K562 (cell line): Measurements from ENCODE around the gene LMAN1. TPM values are rescaled to one million over a fixed set of nuclear protein-coding genes. Genes with fewer than 3 reads are reported as not detected.

Experiments
- ATAC-seq: fragments of 200-7000 bp; cut with Tn5 transposase; 3 replicates; pipeline ENCODE4 v1.9.1; 2020; ENCODE audit warnings: moderate library complexity
- BruUV-seq: library from RNA; stranded (reverse); fragments of 400-500 nt; replicated peaks from 2 replicates; lab custom pipeline; 2021; lab: Mats Ljungman, UMichigan
- CTCF ChIA-PET: fragments of 300-600 bp; formaldehyde crosslinking; extraction: SDS; loops from one replicate; lab custom pipeline; 2021; ENCODE audit warnings: low intra/inter-chr PET ratio; lab: Yijun Ruan, JAX
- POLR2A ChIA-PET: fragments of 300-600, 350-650 bp; sonication (Branson Sonifier 250); formaldehyde crosslinking; extraction: SDS; loops from one replicate; lab custom pipeline; 2021; ENCODE audit warnings: antibody characterized with exemption, inconsistent platforms; lab: Yijun Ruan, JAX
- DNase-seq, 4 experiments: peaks; one replicate each; pipeline versions ENCODE4 v3.0.0 to v3.0.0-alpha.2; 2011 to 2018; ENCODE audit warnings: low spot score in 3 of 4, mixed read lengths in 3 of 4; ENCODE audit errors: extremely low read depth in 1 of 4
- FAIRE-seq: peaks from 2 replicates; lab custom pipeline; 2011; peaks lifted over from hg19 to GRCh38; lab: Jason Lieb, UNC
- H2AFZ ChIP-seq: 2 replicates; pipeline ENCODE4 v1.6.0; 2011; ENCODE audit warnings: low read depth, low read length, control low read depth, inconsistent platforms
- H3K27ac ChIP-seq: fragments of 200-600 bp; 3 replicates; pipeline ENCODE4 v1.8.0; 2011; ENCODE audit warnings: low read depth, mild to moderate bottlenecking, control low read depth, inconsistent platforms, low read length, moderate library complexity, mixed read lengths; ENCODE audit errors: extremely low read depth
- H3K27me3 ChIP-seq, 2 experiments: fragments of 300-600 bp in 1 of 2; 2 replicates in 1 of 2; 3 replicates in 1 of 2; pipeline versions ENCODE4 v1.6.0 to v1.8.0; 2011; ENCODE audit warnings: inconsistent platforms in 2 of 2, low read length in 2 of 2, mild to moderate bottlenecking in 1 of 2, mixed read lengths in 1 of 2, moderate library complexity in 1 of 2; ENCODE audit not compliant: control insufficient read depth in 2 of 2, insufficient read depth in 2 of 2
- H3K36me3 ChIP-seq: fragments of 300-600 bp; 3 replicates; pipeline ENCODE4 v1.8.0; 2011; ENCODE audit warnings: mild to moderate bottlenecking, low read length, inconsistent platforms; ENCODE audit not compliant: control insufficient read depth, insufficient read depth
- H3K4me1 ChIP-seq, 2 experiments: fragments of 200-600 bp in 1 of 2; replicated peaks in 1 of 2; 2 replicates in 1 of 2; 3 replicates in 1 of 2; pipeline versions ENCODE4 v1.5.1 to v1.8.0; 2011; ENCODE audit warnings: inconsistent platforms in 2 of 2, low read length in 2 of 2, mild to moderate bottlenecking in 1 of 2, mixed read lengths in 1 of 2, moderate library complexity in 1 of 2; ENCODE audit not compliant: control insufficient read depth in 2 of 2, insufficient read depth in 2 of 2
- H3K4me2 ChIP-seq: 2 replicates; pipeline ENCODE4 v1.6.1; 2011; ENCODE audit warnings: low read length, control low read depth, inconsistent platforms, mixed read lengths; ENCODE audit not compliant: insufficient read depth
- H3K4me3 ChIP-seq: fragments of 200-600 bp; sonication (generic), shearing (Covaris generic); 2 replicates; pipeline ENCODE4 v1.5.1; 2016; ENCODE audit warnings: control low read depth, inconsistent platforms
- H3K79me2 ChIP-seq: fragments of 200-600 bp; 3 replicates; pipeline ENCODE4 v1.8.0; 2011; ENCODE audit warnings: low read length, inconsistent platforms; ENCODE audit not compliant: control insufficient read depth, insufficient read depth
- H3K9ac ChIP-seq, 2 experiments: 2 replicates each; pipeline versions ENCODE4 v1.6.0 to v1.6.1; 2011; ENCODE audit warnings: low read depth in 2 of 2, low read length in 2 of 2, control low read depth in 1 of 2, inconsistent platforms in 1 of 2, mild to moderate bottlenecking in 1 of 2, mixed read lengths in 1 of 2; ENCODE audit not compliant: insufficient read depth in 1 of 2
- H3K9me1 ChIP-seq: one replicate; pipeline ENCODE4 v1.6.0; 2011; ENCODE audit warnings: inconsistent platforms, mild to moderate bottlenecking, low read length, moderate library complexity; ENCODE audit not compliant: control insufficient read depth, insufficient read depth
- H3K9me3 ChIP-seq: replicated peaks from 2 replicates; pipeline ENCODE4 v1.5.1; 2011; ENCODE audit warnings: low read depth, low read length, inconsistent platforms; ENCODE audit not compliant: control insufficient read depth, insufficient read depth
- H4K20me1 ChIP-seq: replicated peaks from 2 replicates; pipeline ENCODE4 v1.6.1; 2011; ENCODE audit warnings: low read length, inconsistent platforms, mixed read lengths; ENCODE audit not compliant: control insufficient read depth, insufficient read depth
- RAD21 ChIP-seq, 2 experiments: fragments of 250-450 bp in 1 of 2; fragments of 450-650 bp in 1 of 2; sonication (Bioruptor Pico) in 1 of 2; formaldehyde crosslinking in 1 of 2; IDR thresholded peaks in 1 of 2; conservative IDR thresholded peaks in 1 of 2; 2 replicates each; pipeline versions ENCODE4 v1.4.0 to v1.8.0; 2020 to 2022; ENCODE audit warnings: mild to moderate bottlenecking in 2 of 2, moderate library complexity in 1 of 2
- SMC3 ChIP-seq: conservative IDR thresholded peaks from 2 replicates; pipeline ENCODE4 v1.6.1; 2011; ENCODE audit warnings: low read depth, low read length, improper control_type of control experiment; ENCODE audit not compliant: insufficient read depth
- ZNF780A ChIP-seq: fragments of 250-450 bp; sonication (Bioruptor Pico); IDR thresholded peaks from 2 replicates; pipeline ENCODE4 v1.5.0; 2021; ENCODE audit warnings: mild to moderate bottlenecking
- WGBS: fragments of 100-300 bp; shearing (Covaris generic); methylation state at CpG from one replicate; pipeline ENCODE4 v1.1.6; 2016; ENCODE audit warnings: low coverage, mixed read lengths; ENCODE audit not compliant: insufficient coverage; ENCODE audit errors: missing lambda C conversion rate; 5-methylcytosine and 5-hydroxymethylcytosine counted together
- in situ Hi-C: fragments of 300-500 bp; cut with MboI; formaldehyde crosslinking; loops from 4 replicates; pipeline ENCODE4 v1.15.0; 2018; ENCODE audit warnings: inconsistent platforms, mixed read lengths
- intact Hi-C: fragments of 100-400 bp; cut with micrococcal nuclease; formaldehyde crosslinking; loops from 2 replicates; pipeline ENCODE4 v1.14.2; 2022
- polyA plus RNA-seq, 8 experiments: library from polyadenylated mRNA; depleted of rRNA in 4 of 8; stranded (reverse) in 5 of 8; unstranded in 3 of 8; fragments of >200 nt; fragmentation: Nextera tagmentation in 2 of 8; fragmentation: Illumina TruSeq in 1 of 8; extraction: Ambion mirVana in 2 of 8; extraction: Trizol in 1 of 8; gene quantifications; 2 replicates each; pipeline versions ENCODE4 v1.2.1 to v1.2.3, GENCODE V29; 2011 to 2014; ENCODE audit warnings: inconsistent platforms in 1 of 8, missing spikeins in 1 of 8
- total RNA-seq, 7 experiments: library from RNA; depleted of rRNA in 6 of 7; stranded (reverse); fragments of >200 nt in 6 of 7; fragmentation: Illumina TruSeq in 2 of 7; extraction: Trizol in 2 of 7; gene quantifications; 2 replicates each; pipeline versions ENCODE4 v1.2.1 to v1.2.3, GENCODE V29; 2011 to 2021; ENCODE audit warnings: low replicate concordance in 1 of 7
- TF ChIP-seq, protein P1 (sequence below), 2 experiments: fragments of 150-350 bp in 1 of 2; IDR thresholded peaks; 2 replicates each; pipeline ENCODE4 v1.6.1; 2012 to 2016; ENCODE audit warnings: low read depth in 2 of 2, low read length in 2 of 2, mild to moderate bottlenecking in 1 of 2, moderate library complexity in 1 of 2
- TF ChIP-seq, protein P2 (sequence below): fragments of 250-450 bp; sonication (Bioruptor Pico); IDR thresholded peaks from 2 replicates; pipeline ENCODE4 v1.5.0; 2021; ENCODE audit warnings: mild to moderate bottlenecking, moderate library complexity

LMAN1 gene
- total and polyA plus RNA-seq, 9 of the 15 experiments (the other 6 are each of a cell fraction or from before 2014, with no cell fraction given) = 18.8 to 108 (median 71.2) TPM

DNA sequence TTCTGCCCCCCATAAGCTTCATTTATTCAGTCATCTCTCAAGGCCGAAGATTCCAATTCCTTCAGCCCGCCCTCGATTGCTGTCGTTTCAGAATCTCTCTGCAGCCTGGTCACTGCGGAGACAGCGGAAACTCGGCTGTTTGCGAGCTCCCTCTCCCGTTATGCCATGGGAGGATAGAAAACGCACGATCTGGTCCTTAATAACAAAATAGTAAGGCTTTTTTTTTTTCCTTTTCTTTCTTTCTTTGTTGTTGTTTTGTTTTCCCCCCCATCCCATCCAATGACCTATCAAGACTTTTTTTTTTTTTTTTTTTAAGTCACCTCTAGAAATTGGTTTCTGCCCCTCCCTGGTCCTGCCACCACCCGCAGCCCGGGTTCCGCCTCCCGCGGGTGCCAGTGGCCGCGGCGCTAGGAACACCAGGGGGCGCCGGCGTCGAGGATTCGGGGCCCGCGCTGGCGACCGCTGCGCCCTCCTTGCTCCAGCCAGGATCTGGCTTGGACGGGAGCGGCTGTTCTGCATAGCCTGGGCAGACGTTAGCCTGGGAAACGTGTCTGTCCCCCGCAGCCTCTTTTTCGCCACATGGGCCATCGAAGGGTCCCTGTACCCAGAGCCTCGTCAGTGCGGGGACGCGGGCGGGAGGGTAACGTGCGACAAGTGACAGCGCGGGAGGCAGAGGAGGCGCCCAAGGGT is 50.7 kb downstream of the LMAN1 start:
- Histone ChIP-seq H3K9me3 (no peaks in the 10 kb centered on the region), H3K4me3 (peak overlapping the region; percentile 28), H3K4me2 (peak overlapping the region; percentile 78), H3K79me2 (no peaks in the 10 kb centered on the region), H3K9me1 (no peaks in the 10 kb centered on the region), H3K9ac (peak overlapping the region in 1 of 2 experiments; percentile 81; a peak in 2 of 4 replicates), H3K4me1 (peaks cover 0 to 5% of the 10 kb centered on the region in 2 experiments; a peak in 2 of 5 replicates), H3K36me3 (no peaks in the 10 kb centered on the region), H3K27ac (no peak overlapping the region), H2AFZ (peak overlapping the region; percentile 87), H4K20me1 (no peaks in the 10 kb centered on the region), H3K27me3 (peaks cover 3 to 17% of the 10 kb centered on the region in 2 experiments; a peak in 4 of 5 replicates)
- WGBS = 0% methylated on average over 30 of the region's 46 CpGs
- in situ Hi-C loops = no loop called here
- CTCF ChIA-PET = interaction anchor here (0.6 to 2.9 kb wide), 7 partner anchors 15 to 1725 kb away, joined by 3 to 40 read pairs (median 3); no protein-coding TSS in a partner anchor
- no TSS peak for BruUV-seq
- POLR2A ChIA-PET = interaction anchor here (1.3 kb wide), 1 partner anchor 15 kb away, joined by 3 read pairs; no protein-coding TSS in a partner anchor
- FAIRE-seq = no peak
- ATAC-seq = peak; percentile 99
- DNase-seq = peak; percentile 67 to 71 (median 68)
- intact Hi-C loops = loop anchor here (1.0 to 5.0 kb wide), 2 partner anchors 59 to 94 kb away; no protein-coding TSS in a partner anchor
- TF ChIP-seq RAD21 (CRISPR knock-in tag; conservative IDR thresholded peaks at IDR 0.05 in 1 of 2, IDR thresholded peaks at IDR 0.05 in 1 of 2) = peak; percentile 82 to 83
- TF ChIP-seq, protein P1, sequence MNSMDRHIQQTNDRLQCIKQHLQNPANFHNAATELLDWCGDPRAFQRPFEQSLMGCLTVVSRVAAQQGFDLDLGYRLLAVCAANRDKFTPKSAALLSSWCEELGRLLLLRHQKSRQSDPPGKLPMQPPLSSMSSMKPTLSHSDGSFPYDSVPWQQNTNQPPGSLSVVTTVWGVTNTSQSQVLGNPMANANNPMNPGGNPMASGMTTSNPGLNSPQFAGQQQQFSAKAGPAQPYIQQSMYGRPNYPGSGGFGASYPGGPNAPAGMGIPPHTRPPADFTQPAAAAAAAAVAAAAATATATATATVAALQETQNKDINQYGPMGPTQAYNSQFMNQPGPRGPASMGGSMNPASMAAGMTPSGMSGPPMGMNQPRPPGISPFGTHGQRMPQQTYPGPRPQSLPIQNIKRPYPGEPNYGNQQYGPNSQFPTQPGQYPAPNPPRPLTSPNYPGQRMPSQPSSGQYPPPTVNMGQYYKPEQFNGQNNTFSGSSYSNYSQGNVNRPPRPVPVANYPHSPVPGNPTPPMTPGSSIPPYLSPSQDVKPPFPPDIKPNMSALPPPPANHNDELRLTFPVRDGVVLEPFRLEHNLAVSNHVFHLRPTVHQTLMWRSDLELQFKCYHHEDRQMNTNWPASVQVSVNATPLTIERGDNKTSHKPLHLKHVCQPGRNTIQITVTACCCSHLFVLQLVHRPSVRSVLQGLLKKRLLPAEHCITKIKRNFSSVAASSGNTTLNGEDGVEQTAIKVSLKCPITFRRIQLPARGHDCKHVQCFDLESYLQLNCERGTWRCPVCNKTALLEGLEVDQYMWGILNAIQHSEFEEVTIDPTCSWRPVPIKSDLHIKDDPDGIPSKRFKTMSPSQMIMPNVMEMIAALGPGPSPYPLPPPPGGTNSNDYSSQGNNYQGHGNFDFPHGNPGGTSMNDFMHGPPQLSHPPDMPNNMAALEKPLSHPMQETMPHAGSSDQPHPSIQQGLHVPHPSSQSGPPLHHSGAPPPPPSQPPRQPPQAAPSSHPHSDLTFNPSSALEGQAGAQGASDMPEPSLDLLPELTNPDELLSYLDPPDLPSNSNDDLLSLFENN (IDR thresholded peaks at IDR 0.05; ENCODE audit: low read depth in 2 of 2, low read length in 2 of 2) = no peak
- peak; percentile 72 for TF ChIP-seq SMC3
- TF ChIP-seq ZNF780A (CRISPR knock-in tag) = no peak
- TF ChIP-seq, protein P2, sequence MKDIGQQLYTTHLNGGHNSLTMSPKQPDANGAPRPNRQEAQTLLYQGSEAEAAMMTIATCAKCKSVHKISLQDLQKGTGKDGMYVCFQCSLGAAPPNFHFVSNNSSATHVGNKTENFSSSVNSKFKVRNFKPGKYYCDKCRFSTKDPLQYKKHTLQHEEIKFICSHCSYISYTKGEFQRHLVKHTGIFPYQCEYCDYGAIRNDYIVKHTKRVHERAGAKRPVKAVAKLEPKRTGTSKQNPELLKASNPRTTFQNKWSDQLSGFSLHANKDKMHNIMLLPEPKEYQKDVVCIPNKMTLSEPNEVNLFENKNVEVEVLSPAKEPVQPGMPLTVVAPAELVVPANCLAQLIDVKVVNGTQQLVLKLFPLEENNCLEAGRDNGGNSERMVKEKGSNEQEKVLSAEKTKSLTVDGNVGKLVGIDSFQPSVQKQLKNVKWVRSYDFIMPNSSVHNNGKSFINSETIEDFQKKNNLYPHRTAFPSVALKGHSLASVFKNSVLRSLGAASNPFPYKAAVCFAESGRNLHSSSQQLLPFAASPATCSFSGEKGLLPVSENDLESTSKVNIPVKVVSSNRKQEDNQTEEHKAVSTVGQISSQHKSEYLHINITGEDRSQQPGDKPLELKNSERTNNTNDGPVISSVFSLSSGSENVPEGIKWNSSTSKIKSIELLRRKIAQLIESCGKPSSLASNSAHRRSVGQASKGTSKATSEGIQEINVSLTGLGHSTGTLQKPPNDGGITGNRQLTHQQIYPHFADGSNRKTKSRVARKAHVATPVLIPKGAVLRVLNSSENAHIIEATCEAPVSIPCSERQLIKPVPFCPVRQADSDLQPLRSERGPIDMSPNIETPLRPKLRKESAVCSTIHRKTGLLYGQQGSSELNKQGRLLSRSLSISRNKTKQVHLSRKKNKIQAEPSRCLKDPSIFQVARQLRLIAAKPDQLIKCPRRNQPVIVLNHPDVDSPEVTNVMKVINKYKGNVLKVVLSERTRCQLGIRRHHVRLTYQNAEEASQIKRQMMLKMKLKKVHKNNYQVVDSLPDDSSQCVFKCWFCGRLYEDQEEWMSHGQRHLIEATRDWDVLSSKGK (CRISPR knock-in tag) = no peak
